Left ventricle myocardium inferior (tissue), 1 donor: ENCODE results near the gene OR10G3. TPM values are rescaled to one million over a fixed set of nuclear protein-coding genes. Genes with fewer than 3 reads are reported as not detected.
"Not testable (repeated sequence)": the region's sequence is repeated elsewhere in the genome, so short reads cannot be mapped to it uniquely, and the experiment has no call there.

Source experiments
- DNase-seq: peaks from one replicate; pipeline ENCODE4 v3.0.0-alpha.2; 2020
- H3K27ac ChIP-seq: fragments of 200-600 bp; replicated peaks from 2 replicates; pipeline ENCODE4 v1.8.0; 2021
- H3K27me3 ChIP-seq: fragments of 200-600 bp; 2 replicates; pipeline ENCODE4 v1.8.0; 2021; ENCODE audit warnings: low read depth
- H3K36me3 ChIP-seq: fragments of 200-600 bp; 2 replicates; pipeline ENCODE4 v1.8.0; 2021
- H3K4me1 ChIP-seq: fragments of 200-600 bp; 2 replicates; pipeline ENCODE4 v1.8.0; 2021
- H3K4me3 ChIP-seq: fragments of 200-600 bp; 2 replicates; pipeline ENCODE4 v1.8.0; 2021; ENCODE audit warnings: mild to moderate bottlenecking, moderate library complexity
- H3K9me3 ChIP-seq: fragments of 200-600 bp; replicated peaks from 2 replicates; pipeline ENCODE4 v1.8.0; 2021
- intact Hi-C: fragments of 100-400 bp; cut with micrococcal nuclease; formaldehyde crosslinking; loops from one replicate; pipeline ENCODE4 v1.11.0; 2022
- long read RNA-seq: library from polyadenylated mRNA; unstranded; transcript quantifications from one replicate; pipeline ENCODE4 v2.0.0, GENCODE V29; 2021
- total RNA-seq: library from RNA; stranded (reverse); fragmentation: NEBNext Ultra II Directional; extraction: Animal tissue kit (Norgen Biotek cat#: 25700); gene quantifications from one replicate; pipeline ENCODE4 v1.2.1, GENCODE V29; 2021
- TF ChIP-seq, protein P1 (sequence below): fragments of 200-600 bp; IDR thresholded peaks from 2 replicates; pipeline ENCODE4 v1.8.0; 2021; ENCODE audit warnings: antibody characterized with exemption, mild to moderate bottlenecking, borderline replicate concordance
- donor health status: DM: no; HTN: yes; CAD: no; lungs with severe emphysema.

OR10G3 gene, protein sequence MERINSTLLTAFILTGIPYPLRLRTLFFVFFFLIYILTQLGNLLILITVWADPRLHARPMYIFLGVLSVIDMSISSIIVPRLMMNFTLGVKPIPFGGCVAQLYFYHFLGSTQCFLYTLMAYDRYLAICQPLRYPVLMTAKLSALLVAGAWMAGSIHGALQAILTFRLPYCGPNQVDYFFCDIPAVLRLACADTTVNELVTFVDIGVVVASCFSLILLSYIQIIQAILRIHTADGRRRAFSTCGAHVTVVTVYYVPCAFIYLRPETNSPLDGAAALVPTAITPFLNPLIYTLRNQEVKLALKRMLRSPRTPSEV
- not detected for total RNA-seq
- long read RNA-seq, result 0 reads

DNA sequence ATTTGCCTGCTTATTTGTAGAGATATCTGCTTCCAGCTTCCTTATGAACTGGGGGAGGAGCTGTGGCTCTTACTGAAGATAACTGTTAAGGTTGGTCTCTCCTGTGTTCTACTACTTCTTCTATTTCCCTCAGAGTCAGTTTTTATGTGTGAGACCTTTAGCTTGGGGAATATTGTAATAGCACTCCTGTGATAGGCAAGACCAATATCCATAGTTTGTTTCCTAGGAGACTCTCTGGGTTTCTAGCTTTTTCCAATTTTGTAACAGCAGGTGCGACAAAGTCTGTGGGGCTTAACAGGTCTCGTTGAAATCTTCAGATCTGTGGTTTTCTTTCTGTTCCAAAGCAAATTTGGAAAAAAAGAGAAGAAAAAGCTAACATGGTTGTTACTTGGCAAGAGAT, at the start of gene OR10G3:
Gene OR10G3 (minus strand): TSS at position 101 of the 400 bp plus-strand sequence. CDS start 9,332 bp downstream, outside the sequence.
- H3K4me3 ChIP-seq, result no peak within 1 kb of the TSS
- peaks cover 7% of the 10 kb centered on the region for H3K27me3 ChIP-seq
- DNase-seq, result no peak
- no peaks in the 10 kb centered on the region for H3K36me3 ChIP-seq
- intact Hi-C loops, result no loop called here
- no peak within 1 kb of the TSS for H3K27ac ChIP-seq
- no peaks in the 10 kb centered on the region for H3K4me1 ChIP-seq
- no peaks in the 10 kb centered on the region for H3K9me3 ChIP-seq
- TF ChIP-seq, protein P1, sequence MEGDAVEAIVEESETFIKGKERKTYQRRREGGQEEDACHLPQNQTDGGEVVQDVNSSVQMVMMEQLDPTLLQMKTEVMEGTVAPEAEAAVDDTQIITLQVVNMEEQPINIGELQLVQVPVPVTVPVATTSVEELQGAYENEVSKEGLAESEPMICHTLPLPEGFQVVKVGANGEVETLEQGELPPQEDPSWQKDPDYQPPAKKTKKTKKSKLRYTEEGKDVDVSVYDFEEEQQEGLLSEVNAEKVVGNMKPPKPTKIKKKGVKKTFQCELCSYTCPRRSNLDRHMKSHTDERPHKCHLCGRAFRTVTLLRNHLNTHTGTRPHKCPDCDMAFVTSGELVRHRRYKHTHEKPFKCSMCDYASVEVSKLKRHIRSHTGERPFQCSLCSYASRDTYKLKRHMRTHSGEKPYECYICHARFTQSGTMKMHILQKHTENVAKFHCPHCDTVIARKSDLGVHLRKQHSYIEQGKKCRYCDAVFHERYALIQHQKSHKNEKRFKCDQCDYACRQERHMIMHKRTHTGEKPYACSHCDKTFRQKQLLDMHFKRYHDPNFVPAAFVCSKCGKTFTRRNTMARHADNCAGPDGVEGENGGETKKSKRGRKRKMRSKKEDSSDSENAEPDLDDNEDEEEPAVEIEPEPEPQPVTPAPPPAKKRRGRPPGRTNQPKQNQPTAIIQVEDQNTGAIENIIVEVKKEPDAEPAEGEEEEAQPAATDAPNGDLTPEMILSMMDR, result no peak

DNA sequence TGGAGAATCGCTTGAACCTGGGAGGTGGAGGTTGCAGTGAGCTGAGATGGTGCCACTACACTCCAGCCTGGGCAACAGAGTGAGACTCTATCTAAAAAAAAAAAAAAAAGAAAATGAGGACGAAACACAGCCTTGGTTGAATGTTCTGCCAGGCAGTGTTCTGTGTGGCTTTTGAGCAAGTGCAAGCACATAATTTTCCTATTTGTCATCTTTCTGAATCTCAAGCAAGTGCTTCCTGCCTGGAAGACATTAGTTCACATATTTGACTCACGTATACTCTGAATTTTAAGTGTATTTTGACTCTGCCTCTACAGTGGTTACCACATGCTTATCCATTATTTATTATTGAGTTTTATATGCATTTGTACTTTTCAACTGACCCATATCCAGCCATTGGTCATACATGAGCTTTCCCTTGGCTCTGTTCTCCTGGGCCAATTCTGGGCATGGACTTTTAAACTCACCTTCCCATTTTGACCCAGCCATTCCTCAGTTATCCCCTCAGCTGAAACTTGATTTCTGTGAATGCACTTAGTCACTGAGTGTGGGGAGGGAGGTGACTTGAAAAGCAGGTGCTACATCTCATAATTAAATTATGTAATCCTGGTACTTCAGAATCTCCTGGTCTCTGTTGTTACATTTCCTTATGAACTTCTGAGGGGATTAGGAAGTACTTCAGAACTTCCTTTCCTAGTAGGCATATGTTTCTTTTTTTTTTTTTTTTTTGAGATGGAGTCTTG, 46.8 kb upstream of the OR10G3 start:
- H3K4me1 ChIP-seq, result no peaks in the 10 kb centered on the region
- intact Hi-C loops, result no loop called here

DNA sequence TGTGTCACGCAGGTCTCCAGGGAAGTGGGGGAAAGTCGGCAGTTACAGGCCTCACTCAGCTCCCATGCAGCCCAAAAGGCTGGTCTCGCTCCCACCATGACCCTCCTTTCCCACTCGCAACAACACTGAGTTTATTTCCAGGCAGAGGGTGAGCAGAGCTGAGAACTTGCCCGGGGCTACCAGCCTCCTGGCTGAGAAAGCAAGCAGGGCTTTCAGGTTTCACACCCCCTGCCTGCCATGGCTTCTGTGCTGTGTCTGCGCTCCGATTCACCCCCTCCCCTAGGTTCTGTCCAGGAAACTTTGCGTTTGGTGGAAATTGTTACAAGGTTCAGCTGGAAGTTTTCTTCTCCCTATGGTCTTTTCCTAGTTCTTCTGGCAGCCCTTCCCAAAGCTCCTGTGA, 37.7 kb upstream of the OR10G3 start:
- Histone ChIP-seq H3K27ac (no peak overlapping the region), H3K4me3 (no peak overlapping the region), H3K36me3 (no peaks in the 10 kb centered on the region), H3K4me1 (no peaks in the 10 kb centered on the region), H3K9me3 (no peaks in the 10 kb centered on the region), H3K27me3 (peaks cover 31% of the 10 kb centered on the region)
- TF ChIP-seq, protein P1, result no peak
- DNase-seq, result no peak
- intact Hi-C loops, result no loop called here

More for the DNA sequence above, 46.8 kb upstream of the OR10G3 start:
- no peak for DNase-seq
- H3K27me3 ChIP-seq, result peaks cover 15% of the 10 kb centered on the region
- H3K27ac ChIP-seq, result no peak overlapping the region
- TF ChIP-seq, protein P1, result no peak
- no peaks in the 10 kb centered on the region for H3K36me3 ChIP-seq
- H3K4me3 ChIP-seq, result no peak overlapping the region
- H3K9me3 ChIP-seq, result peaks cover 10% of the 10 kb centered on the region

DNA sequence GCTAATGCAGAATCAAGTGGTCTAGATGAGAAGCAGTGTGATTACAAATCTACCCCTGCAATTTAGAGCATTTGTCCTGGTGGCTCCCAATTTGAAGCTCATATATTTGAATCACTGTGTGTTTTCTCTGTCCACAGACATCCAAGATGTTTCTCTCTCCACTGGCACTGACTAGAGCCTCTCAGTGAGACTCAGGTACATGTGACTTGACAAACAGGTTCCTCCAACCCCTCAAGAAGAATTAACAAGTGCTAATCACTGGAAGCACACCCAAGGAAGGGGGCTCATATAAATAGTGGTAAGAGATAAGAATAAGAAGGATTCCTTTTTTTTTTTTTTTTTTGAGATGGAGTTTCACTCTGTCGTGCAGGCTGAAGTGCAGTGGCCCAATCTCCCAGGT, 34.4 kb upstream of the OR10G3 start:
- Histone ChIP-seq H3K4me1 (no peaks in the 10 kb centered on the region), H3K4me3 (no peak overlapping the region), H3K9me3 (no peaks in the 10 kb centered on the region), H3K27me3 (peaks cover 33% of the 10 kb centered on the region), H3K36me3 (no peaks in the 10 kb centered on the region), H3K27ac (no peak overlapping the region)
- TF ChIP-seq, protein P1, result no peak
- intact Hi-C loops, result no loop called here
- no peak for DNase-seq

DNA sequence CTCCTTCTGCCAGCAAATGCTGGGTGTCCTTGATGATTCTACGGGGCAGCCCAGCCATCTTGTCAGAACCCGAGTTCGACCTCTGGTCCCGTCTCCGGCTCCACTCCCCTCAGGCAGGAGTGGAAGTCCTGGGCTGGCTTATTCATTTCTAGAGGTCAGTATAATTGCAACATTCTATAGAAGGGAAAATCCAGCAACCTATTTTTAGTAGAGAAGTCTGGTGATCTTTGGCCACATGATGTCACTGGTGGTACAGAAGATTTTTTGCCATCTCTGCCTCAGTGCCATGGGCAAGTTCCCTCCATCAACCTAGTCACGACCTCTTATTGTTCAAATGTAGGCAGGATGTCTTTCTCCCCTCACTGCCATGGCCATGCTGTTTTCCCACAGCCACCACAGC, 32.4 kb upstream of the OR10G3 start:
- TF ChIP-seq, protein P1, result no peak
- intact Hi-C loops, result no loop called here
- peaks cover 15% of the 10 kb centered on the region for H3K27me3 ChIP-seq
- no peak overlapping the region for H3K27ac ChIP-seq
- H3K4me3 ChIP-seq, result no peak overlapping the region
- no peaks in the 10 kb centered on the region for H3K36me3 ChIP-seq
- H3K9me3 ChIP-seq, result no peaks in the 10 kb centered on the region
- no peak for DNase-seq
- no peaks in the 10 kb centered on the region for H3K4me1 ChIP-seq

DNA sequence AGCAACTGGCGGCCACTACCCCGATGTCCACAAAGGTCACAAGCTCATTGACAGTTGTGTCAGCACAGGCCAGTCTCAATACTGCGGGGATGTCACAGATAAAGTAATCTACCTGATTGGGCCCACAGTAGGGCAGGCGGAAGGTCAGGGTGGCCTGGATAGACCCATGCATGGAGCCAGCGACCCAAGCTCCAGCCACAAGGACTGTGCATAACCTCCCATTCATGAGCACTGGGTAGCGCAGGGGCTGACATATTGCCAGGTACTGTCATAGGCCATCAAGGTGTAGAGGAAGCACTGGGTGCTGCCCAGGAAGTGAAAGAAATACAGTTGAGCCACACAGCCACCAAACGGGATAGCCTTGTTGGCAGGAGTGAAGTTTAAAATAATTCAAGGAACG, 22.3 kb upstream of the OR10G3 start:
- H3K9me3 ChIP-seq, intact Hi-C loops, H3K27ac ChIP-seq, H3K4me3 ChIP-seq, H3K36me3 ChIP-seq, H3K27me3 ChIP-seq, H3K4me1 ChIP-seq, DNase-seq: not testable (repeated sequence)
